ENCODE measurements around the gene RNF113B. TPM values are rescaled to one million over a fixed set of nuclear protein-coding genes. Genes with fewer than 3 reads are reported as not detected.

The RNF113B gene
- total and polyA plus RNA-seq, 10 donors = not detected

- peaks cover 0 to 8% (median 0%) of the 10 kb centered on the region in 6 donors for H3K36me3 ChIP-seq
- TF ChIP-seq CTCF (IDR thresholded peaks at IDR 0.05 in 8 of 11, conservative IDR thresholded peaks at IDR 0.05 in 3 of 11) = no peak
- TF ChIP-seq POLR2AphosphoS5 (IDR thresholded peaks at IDR 0.05) = no peak
- TF ChIP-seq POLR2A (IDR thresholded peaks at IDR 0.05) = no peak
- WGBS, 5 donors = 24 to 51% (median 39%) methylated on average over 7 of the region's 7 CpGs
- DNase-seq = no peak
- H3K27ac ChIP-seq = peak overlapping the region in 7 of 8 donors; percentile 22 to 80 (median 64)
- intact Hi-C loops (cut with DNase I; ENCODE audit: low total_unique reads) = no loop called here
- no peaks in the 10 kb centered on the region for H3K9me3 ChIP-seq
- H3K27me3 ChIP-seq (replicated peaks in 1 of 7) = peaks cover 0 to 4% (median 0%) of the 10 kb centered on the region in 7 donors
- H3K4me1 ChIP-seq = peaks cover 0 to 48% (median 21%) of the 10 kb centered on the region in 6 donors
- no peak overlapping the region for H3K4me3 ChIP-seq
Measured at GRCh38 chr13:98172590-98173422, 4.3 kb downstream of the RNF113B start.

GRCh38 chr13:98171900-98172589 lies 5.0 kb downstream of the RNF113B start:
- peak in 1 of 3 donors; percentile 36 for TF ChIP-seq POLR2AphosphoS5 (IDR thresholded peaks at IDR 0.05)
- no peak for TF ChIP-seq POLR2A (IDR thresholded peaks at IDR 0.05)
- no peak for TF ChIP-seq CTCF (IDR thresholded peaks at IDR 0.05 in 8 of 11, conservative IDR thresholded peaks at IDR 0.05 in 3 of 11)
- Histone ChIP-seq H3K27ac (peak overlapping the region; percentile 16 to 80 (median 62)), H3K9me3 (no peaks in the 10 kb centered on the region), H3K4me3 (peak overlapping the region in 1 of 8 donors; percentile 0), H3K36me3 (peaks cover 0 to 6% (median 0%) of the 10 kb centered on the region in 6 donors), H3K27me3 (replicated peaks in 1 of 7) (peaks cover 0 to 4% (median 0%) of the 10 kb centered on the region in 7 donors), H3K4me1 (peaks cover 0 to 48% (median 21%) of the 10 kb centered on the region in 6 donors)
- intact Hi-C loops (cut with DNase I; ENCODE audit: low total_unique reads) = no loop called here
- no peak for DNase-seq
- 55 to 78% (median 61%) methylated on average over 14 of the region's 14 CpGs for WGBS, 5 donors

DNA sequence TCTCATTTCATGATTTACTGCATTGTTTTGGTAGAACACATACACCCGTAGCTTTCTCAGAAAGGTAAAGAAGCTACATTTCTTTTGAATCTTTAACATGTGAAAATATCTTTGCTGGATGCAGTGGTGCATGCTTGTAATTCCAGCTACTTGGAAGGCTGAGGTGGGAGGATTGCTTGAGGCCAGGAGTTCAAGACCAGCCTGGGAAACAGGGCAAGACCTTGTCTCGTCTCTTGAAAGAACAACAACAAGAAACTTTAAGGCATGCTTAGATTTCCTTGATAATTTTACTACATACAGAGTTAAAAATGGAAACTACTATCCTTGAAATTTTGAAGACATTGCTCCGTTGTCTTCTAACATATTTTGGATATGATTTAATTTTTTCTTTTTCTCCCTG lies 7.7 kb downstream of the RNF113B start:
- Histone ChIP-seq H3K36me3 (no peaks in the 10 kb centered on the region), H3K4me1 (peaks cover 0 to 32% (median 21%) of the 10 kb centered on the region in 6 donors)
- intact Hi-C loops (cut with DNase I; ENCODE audit: low total_unique reads) = no loop called here

More for the DNA sequence above, 7.7 kb downstream of the RNF113B start:
- TF ChIP-seq CTCF (IDR thresholded peaks at IDR 0.05 in 8 of 11, conservative IDR thresholded peaks at IDR 0.05 in 3 of 11) (no peak), POLR2AphosphoS5 (IDR thresholded peaks at IDR 0.05) (no peak), POLR2A (IDR thresholded peaks at IDR 0.05) (no peak)
- Histone ChIP-seq H3K27ac (no peak overlapping the region), H3K4me3 (no peak overlapping the region), H3K9me3 (no peaks in the 10 kb centered on the region), H3K27me3 (replicated peaks in 1 of 7) (peaks cover 0 to 4% (median 0%) of the 10 kb centered on the region in 7 donors)
- DNase-seq = no peak
- WGBS, 5 donors = 73 to 87% (median 83%) methylated on average over 3 of the region's 3 CpGs

Measured in spleen (tissue), 11 donors.